ENCODE data around the gene MOK. TPM values are rescaled to one million over a fixed set of nuclear protein-coding genes. Genes with fewer than 3 reads are reported as not detected.

Gene MOK
- total RNA-seq, 1 donor from 2014 or later, result 1.8 TPM

- Mint-ChIP-seq H3K4me3 (no peak overlapping the region), H3K9me3 (no peaks in the 10 kb centered on the region), H3K27me3 (no peaks in the 10 kb centered on the region), H3K27ac (no peak overlapping the region), H3K36me3 (ENCODE audit: low read depth) (peaks cover 40% of the 10 kb centered on the region), H3K4me1 (peaks cover 10% of the 10 kb centered on the region)
- intact Hi-C loops (cut with micrococcal nuclease), result no loop called here
- TF ChIP-seq CTCF (IDR thresholded peaks at IDR 0.05), result no peak
- ChIA-PET CTCF (no interaction called here), POLR2A (no interaction called here)
- ATAC-seq (ENCODE audit: low read depth), result no peak
- DNase-seq, result no peak
These were observed 89.9 kb downstream of the MOK start for GRCh38 chr14:102215071-102215470.

GRCh38 chr14:102213984-102214658, 90.8 kb downstream of the MOK start:
- Mint-ChIP-seq H3K4me1 (peaks cover 2% of the 10 kb centered on the region), H3K27ac (no peak overlapping the region), H3K27me3 (no peaks in the 10 kb centered on the region), H3K36me3 (ENCODE audit: low read depth) (peaks cover 49% of the 10 kb centered on the region), H3K9me3 (no peaks in the 10 kb centered on the region), H3K4me3 (no peak overlapping the region)
- ChIA-PET CTCF (no interaction called here), POLR2A (no interaction called here)
- ATAC-seq (ENCODE audit: low read depth), result no peak
- DNase-seq, result no peak
- TF ChIP-seq CTCF (IDR thresholded peaks at IDR 0.05), result no peak
- intact Hi-C loops (cut with micrococcal nuclease), result no loop called here

- no peak overlapping the region for H3K4me3 Mint-ChIP-seq
- no peak for TF ChIP-seq CTCF (IDR thresholded peaks at IDR 0.05)
- no peak overlapping the region for H3K27ac Mint-ChIP-seq
- ATAC-seq (ENCODE audit: low read depth), result no peak
- CTCF ChIA-PET, result no interaction called here
- no peaks in the 10 kb centered on the region for H3K9me3 Mint-ChIP-seq
- intact Hi-C loops (cut with micrococcal nuclease), result no loop called here
- H3K36me3 Mint-ChIP-seq (ENCODE audit: low read depth), result peaks cover 56% of the 10 kb centered on the region
- POLR2A ChIA-PET, result no interaction called here
- no peaks in the 10 kb centered on the region for H3K27me3 Mint-ChIP-seq
- no peaks in the 10 kb centered on the region for H3K4me1 Mint-ChIP-seq
- DNase-seq, result no peak
These were observed 91.5 kb downstream of the MOK start for GRCh38 chr14:102213470-102213869.

GRCh38 chr14:102212845-102213244, 92.1 kb downstream of the MOK start:
- peaks cover 60% of the 10 kb centered on the region for H3K36me3 Mint-ChIP-seq (ENCODE audit: low read depth)
- H3K27ac Mint-ChIP-seq, result no peak overlapping the region
- POLR2A ChIA-PET, result no interaction called here
- ATAC-seq (ENCODE audit: low read depth) (no peak), DNase-seq (no peak)
- no peaks in the 10 kb centered on the region for H3K4me1 Mint-ChIP-seq
- CTCF ChIA-PET, result no interaction called here
- TF ChIP-seq CTCF (IDR thresholded peaks at IDR 0.05), result no peak
- intact Hi-C loops (cut with micrococcal nuclease), result no loop called here
- no peaks in the 10 kb centered on the region for H3K27me3 Mint-ChIP-seq
- no peaks in the 10 kb centered on the region for H3K9me3 Mint-ChIP-seq
- H3K4me3 Mint-ChIP-seq, result no peak overlapping the region

GRCh38 chr14:102212356-102212755, 92.6 kb downstream of the MOK start:
- Mint-ChIP-seq H3K27me3 (no peaks in the 10 kb centered on the region), H3K4me3 (no peak overlapping the region), H3K4me1 (no peaks in the 10 kb centered on the region), H3K36me3 (ENCODE audit: low read depth) (peaks cover 60% of the 10 kb centered on the region), H3K27ac (no peak overlapping the region), H3K9me3 (no peaks in the 10 kb centered on the region)
- DNase-seq, result no peak
- intact Hi-C loops (cut with micrococcal nuclease), result no loop called here
- TF ChIP-seq CTCF (IDR thresholded peaks at IDR 0.05), result no peak
- ATAC-seq (ENCODE audit: low read depth), result no peak
- POLR2A ChIA-PET, result no interaction called here
- CTCF ChIA-PET, result no interaction called here

Data from activated B cell treated with CpG ODN at 0.5 μM for 24 hours (primary cell).